Activated T-helper 2 cell treated with anti-CD3 and anti-CD28 coated beads, Interferon-gamma antibody, Interleukin-2, Interleukin-4, amounts not matched to agents 10 μg/mL and 5 μg/mL and 100 μg/mL, durations not matched to agents 14 hours and 24 hours and 36 hours (primary cell): ENCODE measurements around the gene HAX1. TPM values are rescaled to one million over a fixed set of nuclear protein-coding genes. Genes with fewer than 3 reads are reported as not detected.
"Not testable (repeated sequence)": the region's sequence is repeated elsewhere in the genome, so short reads cannot be mapped to it uniquely, and the experiment has no call there.

Source experiments
- DNase-seq: peaks from one replicate; pipeline ENCODE4 v3.0.0; 2021; ENCODE audit warnings: low spot score
- H3K27ac Mint-ChIP-seq: one replicate; pipeline ENCODE4 v1.8.0; 2021; ENCODE audit warnings: mixed read lengths
- H3K27me3 Mint-ChIP-seq: one replicate; pipeline ENCODE4 v1.8.0; 2021; ENCODE audit warnings: low read depth, mixed read lengths
- H3K36me3 Mint-ChIP-seq: one replicate; pipeline ENCODE4 v1.8.0; 2021; ENCODE audit warnings: low read depth, mixed read lengths
- H3K4me1 Mint-ChIP-seq: one replicate; pipeline ENCODE4 v1.8.0; 2021; ENCODE audit warnings: low read depth, mixed read lengths
- H3K4me3 Mint-ChIP-seq: one replicate; pipeline ENCODE4 v1.8.0; 2021; ENCODE audit warnings: low read depth, mild to moderate bottlenecking, moderate library complexity, mixed read lengths
- H3K9me3 Mint-ChIP-seq: one replicate; pipeline ENCODE4 v1.8.0; 2021; ENCODE audit warnings: mixed read lengths
- intact Hi-C: fragments of 100-400 bp; cut with micrococcal nuclease; formaldehyde crosslinking; loops from one replicate; pipeline ENCODE4 v1.15.1; 2023
- total RNA-seq: library from RNA; stranded (reverse); gene quantifications from 2 replicates; pipeline ENCODE4 v1.2.3, GENCODE V29; 2022

HAX1 gene
- total RNA-seq, 1 donor from 2014 or later, result 112 TPM

DNA sequence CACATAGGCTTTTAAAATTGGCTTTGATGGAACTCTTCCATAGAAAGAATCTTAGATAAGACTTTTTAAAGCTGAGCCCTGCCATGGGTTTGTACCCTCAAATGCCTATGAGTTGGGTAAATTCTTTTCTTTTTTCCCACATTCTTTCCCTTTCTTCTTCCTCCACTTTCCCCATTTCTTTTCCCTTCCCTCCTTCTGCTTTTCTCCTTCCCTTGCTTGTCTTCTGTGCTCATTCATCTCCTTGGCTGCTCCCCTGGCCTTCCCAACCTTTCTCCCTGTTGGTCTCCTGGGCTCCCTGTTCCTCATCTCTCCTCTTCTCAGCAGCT lies 49.1 kb downstream of the HAX1 start:
- H3K9me3 Mint-ChIP-seq, result peaks cover 16% of the 10 kb centered on the region
- peaks cover 23% of the 10 kb centered on the region for H3K27me3 Mint-ChIP-seq
- H3K4me3 Mint-ChIP-seq, DNase-seq, H3K36me3 Mint-ChIP-seq, H3K27ac Mint-ChIP-seq, H3K4me1 Mint-ChIP-seq: not testable (repeated sequence)
- intact Hi-C loops, result loop anchor here (10.0 kb wide), 1 partner anchor 633 kb away; the partner anchor contains the start of gene PBXIP1

DNA sequence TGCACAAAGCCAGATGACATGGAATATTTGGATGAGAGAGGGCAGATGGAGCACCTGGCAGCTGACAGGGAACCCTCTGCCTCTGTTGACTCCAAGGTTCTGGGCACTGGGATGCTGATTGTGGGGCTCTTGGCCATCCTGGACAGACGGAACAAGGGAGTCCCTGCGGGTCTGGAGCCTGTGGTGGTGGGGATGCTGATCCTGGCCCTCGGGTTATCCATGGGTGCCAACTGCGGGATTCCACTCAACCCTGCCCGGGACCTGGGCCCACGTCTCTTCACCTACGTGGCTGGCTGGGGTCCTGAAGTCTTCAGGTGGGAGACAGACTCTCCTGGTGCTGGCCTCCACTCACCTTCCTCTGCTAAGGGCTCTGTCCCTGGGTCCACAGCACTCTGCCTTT lies 51.1 kb downstream of the HAX1 start:
- Mint-ChIP-seq H3K4me1 (peaks cover 23% of the 10 kb centered on the region), H3K27me3 (peaks cover 18% of the 10 kb centered on the region), H3K36me3 (no peaks in the 10 kb centered on the region), H3K4me3 (no peak overlapping the region), H3K9me3 (no peaks in the 10 kb centered on the region), H3K27ac (no peak overlapping the region)
- DNase-seq, result no peak
- intact Hi-C loops, result loop anchor here (10.0 kb wide), 1 partner anchor 631 kb away; the partner anchor contains the start of gene PBXIP1

DNA sequence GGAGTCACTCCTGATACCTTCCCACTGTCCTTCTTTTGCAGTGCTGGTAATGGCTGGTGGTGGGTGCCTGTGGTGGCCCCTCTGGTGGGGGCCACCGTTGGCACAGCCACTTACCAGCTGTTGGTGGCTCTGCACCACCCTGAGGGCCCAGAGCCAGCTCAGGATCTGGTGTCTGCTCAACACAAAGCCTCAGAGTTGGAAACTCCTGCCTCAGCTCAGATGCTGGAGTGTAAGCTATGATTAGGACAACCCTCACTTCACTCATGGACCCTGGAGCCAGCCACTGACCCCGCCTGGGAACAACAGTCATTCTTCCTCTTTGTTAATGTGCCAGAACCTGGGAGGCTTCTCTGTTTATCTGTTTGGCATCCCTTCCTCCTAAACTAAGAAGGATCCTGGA lies 51.8 kb downstream of the HAX1 start:
- intact Hi-C loops, result loop anchor here (1.0 to 10.0 kb wide), 3 partner anchors 29 to 631 kb away; partner anchors contain the start of genes HAX1 and PBXIP1
- H3K4me3 Mint-ChIP-seq, result peak overlapping the region; percentile 95
- peaks cover 26% of the 10 kb centered on the region for H3K4me1 Mint-ChIP-seq
- no peak overlapping the region for H3K27ac Mint-ChIP-seq
- H3K27me3 Mint-ChIP-seq, result peaks cover 18% of the 10 kb centered on the region
- no peaks in the 10 kb centered on the region for H3K36me3 Mint-ChIP-seq
- DNase-seq, result no peak
- no peaks in the 10 kb centered on the region for H3K9me3 Mint-ChIP-seq

DNA sequence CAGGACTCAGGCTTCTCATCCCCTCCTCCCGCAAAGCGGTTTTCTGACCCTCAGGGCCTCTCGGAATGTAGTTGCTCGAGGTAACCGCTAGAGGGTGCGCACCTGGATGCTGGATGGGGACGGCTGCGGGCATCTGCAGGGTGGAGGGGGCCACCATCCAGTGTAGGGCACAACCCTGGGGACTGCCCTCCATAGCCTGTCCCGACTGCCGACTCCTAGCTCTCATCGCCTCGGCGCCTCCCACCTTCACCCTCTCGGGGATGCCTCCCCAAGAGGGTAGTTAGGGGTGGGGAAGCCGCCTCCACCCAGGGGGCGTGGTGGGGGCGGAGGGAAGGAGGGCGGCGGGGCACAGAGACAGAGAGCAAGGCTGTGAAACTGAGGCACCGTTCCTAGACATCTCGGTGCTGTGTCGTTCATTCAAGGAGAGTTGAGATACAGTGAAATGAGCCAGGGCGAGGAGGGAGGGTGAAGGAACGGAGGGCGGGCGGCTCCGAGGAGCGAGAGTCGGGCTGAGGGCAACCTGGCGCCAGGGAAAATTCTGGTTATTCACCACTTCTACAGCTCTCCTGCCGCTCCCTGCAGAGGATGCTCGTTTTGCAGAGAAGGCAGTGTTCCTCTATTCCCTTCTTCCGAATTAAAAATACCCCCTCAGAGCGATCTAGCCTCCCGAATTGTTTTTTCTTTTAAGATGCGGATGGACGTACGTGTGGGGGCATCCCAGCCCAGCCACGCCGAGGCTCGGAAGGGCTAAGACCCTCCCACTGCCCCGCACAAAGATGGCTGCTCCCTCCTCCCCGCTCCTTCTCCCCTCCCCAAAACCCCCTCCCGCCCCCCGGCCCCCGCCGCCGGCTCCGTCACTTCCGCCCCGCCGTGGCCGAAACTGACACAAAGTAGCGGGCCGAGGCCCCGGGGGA lies 52.5 kb downstream of the HAX1 start, which contains the start of gene ATP8B2:
Gene ATP8B2, plus strand, starts transcription at position 857 of the 914 bp plus-strand sequence. CDS start 2,617 bp downstream, outside the sequence.
- H3K9me3 Mint-ChIP-seq, result no peaks in the 10 kb centered on the region
- H3K27me3 Mint-ChIP-seq, result peaks cover 18% of the 10 kb centered on the region

More for the DNA sequence above, 52.5 kb downstream of the HAX1 start, which contains the start of gene ATP8B2:
- peaks cover 3% of the 10 kb centered on the region for H3K36me3 Mint-ChIP-seq
- peak within 1 kb of the TSS; percentile 89 for H3K27ac Mint-ChIP-seq
- intact Hi-C loops, result loop anchor here (1.0 to 10.0 kb wide), 5 partner anchors 28 to 630 kb away; partner anchors contain the start of genes HAX1, PBXIP1 and UBE2Q1
- H3K4me1 Mint-ChIP-seq, result peaks cover 33% of the 10 kb centered on the region
- peak within 1 kb of the TSS; percentile 95 for H3K4me3 Mint-ChIP-seq
- DNase-seq, result peak; percentile 77

Other genes starting within 250 kb of the HAX1 start
- gene NUP210L, start 117.6 kb upstream of the HAX1 start, total RNA-seq, result 0.05 and 0.07 TPM in 2 replicates
- 696 and 759 TPM in 2 replicates for gene TPM3, start 80.5 kb upstream of the HAX1 start, total RNA-seq
- gene CFAP141, start 66.3 kb upstream of the HAX1 start, total RNA-seq, result not detected in 2 replicates
- 259 and 263 TPM in 2 replicates for gene UBAP2L, start 51.7 kb upstream of the HAX1 start, total RNA-seq
- not detected in 2 replicates for gene AQP10, start 48.5 kb downstream of the HAX1 start, total RNA-seq
- 44.0 and 47.0 TPM in 2 replicates for gene ATP8B2, start 52.9 kb downstream of the HAX1 start, total RNA-seq
- gene IL6R, start 132.7 kb downstream of the HAX1 start, total RNA-seq, result 1.6 and 2.2 TPM in 2 replicates
- gene TDRD10, start 229.6 kb downstream of the HAX1 start, total RNA-seq, result not detected in 2 replicates
- gene SHE, start 229.8 kb downstream of the HAX1 start, total RNA-seq, result 0.05 TPM in 1 of 2 replicates, not detected in the other